GM19239 (cell line): ENCODE measurements around the gene KIAA0232.
A peak's percentile ranks its signal among the peaks of the same experiment; 100 is the strongest.

Experiments used
- DNase-seq: peaks from one replicate; pipeline ENCODE4 v3.0.0; 2011; ENCODE audit warnings: low spot score; ENCODE audit not compliant: insufficient read length
- FAIRE-seq: peaks from 2 replicates; lab custom pipeline; 2011; peaks lifted over from hg19 to GRCh38; lab: Jason Lieb, UNC

KIAA0232 gene

DNA sequence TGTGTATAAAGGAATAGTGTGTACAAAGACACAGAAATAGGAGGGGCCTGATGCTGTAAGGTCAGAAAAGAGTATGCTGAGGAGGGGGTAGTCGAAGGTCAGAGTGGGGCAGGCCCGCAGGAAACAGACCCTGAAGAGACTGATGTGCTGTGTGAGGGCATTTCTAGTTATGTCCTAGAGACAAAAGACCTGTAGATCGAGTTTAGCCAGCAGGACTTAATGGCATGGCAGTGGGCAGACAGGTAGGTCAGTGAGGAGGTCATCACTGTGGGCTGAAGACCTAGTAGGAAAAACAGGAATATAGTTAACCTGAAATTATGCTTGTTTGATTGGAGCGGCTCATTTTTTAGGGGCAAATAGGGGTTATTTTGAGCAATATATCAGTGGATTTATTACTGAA lies 57.1 kb downstream of the KIAA0232 start:
- FAIRE-seq (no peak), DNase-seq (no peak)

DNA sequence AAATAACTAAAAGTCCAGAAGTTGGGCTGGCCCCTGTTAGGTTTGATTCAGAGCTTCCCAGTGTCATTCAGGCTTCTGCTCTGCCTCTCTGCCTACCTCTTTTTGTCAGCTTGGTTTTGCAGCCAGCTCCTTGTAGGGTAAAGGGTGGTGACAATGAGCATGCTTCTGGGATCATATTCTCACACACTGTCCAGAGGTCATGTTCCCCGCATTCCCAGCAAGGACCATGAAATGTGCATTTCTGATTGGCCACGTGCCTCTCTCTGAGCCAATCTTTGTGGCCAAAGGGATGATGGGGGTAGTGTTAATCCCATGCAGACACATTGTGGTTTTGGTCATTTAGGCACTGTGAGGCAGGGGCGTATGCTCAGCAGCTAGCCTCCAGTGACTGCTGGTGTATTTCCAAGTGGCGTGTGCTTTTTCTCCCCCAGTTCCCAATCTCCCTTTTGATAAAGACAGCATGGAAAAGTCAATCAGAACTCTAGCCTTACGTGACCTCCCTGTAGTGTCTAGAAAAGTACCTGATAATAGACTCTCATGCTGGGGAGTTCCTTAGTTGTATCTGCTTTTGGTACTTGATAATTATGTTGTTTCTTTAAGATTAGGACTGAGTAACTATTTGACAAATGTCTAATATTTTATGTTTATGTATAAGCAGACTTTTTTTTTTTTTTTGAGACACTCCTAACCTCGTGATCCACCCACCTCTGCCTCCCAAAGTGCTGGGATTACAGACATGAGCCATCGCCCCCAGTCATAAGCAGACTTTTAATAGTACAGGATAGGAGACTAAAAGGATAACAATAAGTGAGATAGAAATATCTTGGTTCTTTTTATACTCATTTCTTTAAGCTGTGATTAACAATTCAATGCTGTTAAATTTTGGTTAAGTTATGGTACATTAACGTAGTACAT lies 57.8 kb downstream of the KIAA0232 start:
- DNase-seq (no peak), FAIRE-seq (no peak)

DNA sequence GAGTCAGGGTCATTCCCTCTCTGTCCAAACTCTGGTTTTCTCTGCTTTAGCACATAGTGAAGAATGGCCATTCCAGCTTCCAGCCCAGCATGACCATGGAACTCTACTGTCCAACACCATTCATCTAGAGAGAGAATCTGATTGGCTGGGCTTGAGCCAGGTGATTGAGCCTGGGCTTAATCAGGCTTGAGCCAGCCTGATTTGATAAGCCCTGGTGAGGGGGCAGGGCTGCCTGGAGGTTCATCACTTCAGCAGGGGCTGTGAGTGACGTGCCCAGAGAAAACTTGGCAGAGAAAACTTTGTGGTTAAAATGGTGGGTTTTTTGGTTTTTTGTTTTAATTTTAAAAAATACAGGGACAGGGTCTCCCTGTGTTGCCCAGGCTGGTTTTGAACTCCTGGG lies 62.5 kb downstream of the KIAA0232 start:
- no peak for DNase-seq
- no peak for FAIRE-seq

DNA sequence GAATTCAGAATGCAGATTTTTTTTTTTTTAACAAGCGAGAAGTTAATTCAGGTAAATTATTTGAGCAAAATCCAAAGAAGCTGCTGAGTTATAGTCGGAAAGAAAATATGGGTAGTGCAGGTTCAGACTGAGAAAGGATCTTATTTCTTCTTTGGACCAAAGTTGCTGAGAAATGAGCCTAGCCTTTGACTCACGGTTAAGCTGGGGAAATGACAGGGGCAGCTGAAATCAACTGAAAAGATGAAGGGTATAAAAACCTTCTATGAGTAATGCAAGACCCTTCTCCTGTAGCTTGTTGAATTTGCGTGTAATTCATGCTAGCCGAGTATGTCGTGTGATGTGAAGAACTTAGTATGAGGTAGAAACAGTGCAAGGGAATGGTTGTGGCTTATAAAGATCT lies 63.0 kb downstream of the KIAA0232 start:
- FAIRE-seq (no peak), DNase-seq (no peak)

DNA sequence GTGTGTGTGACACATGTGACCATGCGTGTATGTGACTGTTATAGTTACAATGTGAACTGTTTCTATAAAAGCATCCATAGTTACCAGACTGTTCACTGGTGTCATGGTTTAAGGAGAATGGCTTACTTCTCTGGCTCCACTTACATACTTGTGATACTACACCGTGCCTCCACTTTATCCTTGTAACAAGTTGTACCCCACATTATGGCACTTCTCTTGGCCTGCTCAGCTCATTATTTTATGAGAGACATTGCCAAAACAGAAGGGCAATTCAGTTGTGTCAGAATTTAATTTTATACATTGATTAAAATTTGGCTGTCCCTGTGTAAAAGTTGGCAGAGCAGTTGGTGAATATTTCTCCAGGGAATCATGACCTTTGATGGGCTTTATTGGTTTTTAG lies 64.7 kb downstream of the KIAA0232 start:
- DNase-seq (no peak), FAIRE-seq (no peak)

DNA sequence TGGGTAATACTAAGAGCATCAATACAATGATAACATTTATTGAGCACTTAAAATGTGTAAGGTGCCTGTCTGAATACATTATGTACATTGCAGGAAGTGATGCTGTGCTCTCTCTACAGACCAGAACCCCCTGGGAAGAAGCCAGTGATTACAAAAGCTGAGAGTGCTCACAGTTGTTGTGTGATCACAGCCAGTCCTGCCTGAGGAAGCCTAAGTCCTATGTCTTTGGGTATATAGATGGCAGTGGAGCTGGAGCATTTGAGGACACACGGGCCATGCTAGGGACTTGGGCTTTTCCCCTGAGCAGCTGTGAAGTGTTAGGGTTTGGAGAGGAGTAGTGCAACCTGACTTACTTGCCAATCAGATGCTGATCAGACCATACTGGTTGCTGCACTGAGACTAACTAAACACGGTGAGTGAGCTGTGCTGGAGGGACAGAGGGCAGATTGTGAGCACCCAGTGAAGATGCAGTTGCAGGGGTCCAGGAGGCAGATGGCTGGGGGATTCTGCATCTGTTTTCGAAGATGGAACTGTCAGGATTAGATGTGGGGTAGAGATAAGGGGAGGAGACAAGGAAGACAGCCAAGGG lies 66.3 kb downstream of the KIAA0232 start:
- FAIRE-seq (no peak), DNase-seq (no peak)

DNA sequence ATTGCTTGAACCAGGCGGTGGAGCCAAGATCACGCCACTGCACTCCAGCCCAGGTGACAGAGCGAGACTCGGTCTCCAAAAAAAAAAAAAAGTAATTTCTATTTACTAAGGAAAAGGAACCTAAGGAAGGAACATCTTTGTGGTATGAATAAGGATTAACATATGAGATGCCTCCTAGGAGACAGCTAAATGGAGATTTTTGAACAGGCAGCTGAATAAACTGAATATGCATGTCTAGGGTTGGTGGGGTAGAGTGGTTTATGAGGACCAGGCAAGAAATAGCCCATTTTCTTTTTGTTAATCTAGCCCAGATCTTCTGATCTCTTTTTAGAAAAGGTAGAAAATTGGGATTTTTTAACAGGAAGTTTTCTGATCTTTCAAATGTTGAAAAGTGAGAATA lies 67.2 kb downstream of the KIAA0232 start:
- FAIRE-seq: no peak

DNA sequence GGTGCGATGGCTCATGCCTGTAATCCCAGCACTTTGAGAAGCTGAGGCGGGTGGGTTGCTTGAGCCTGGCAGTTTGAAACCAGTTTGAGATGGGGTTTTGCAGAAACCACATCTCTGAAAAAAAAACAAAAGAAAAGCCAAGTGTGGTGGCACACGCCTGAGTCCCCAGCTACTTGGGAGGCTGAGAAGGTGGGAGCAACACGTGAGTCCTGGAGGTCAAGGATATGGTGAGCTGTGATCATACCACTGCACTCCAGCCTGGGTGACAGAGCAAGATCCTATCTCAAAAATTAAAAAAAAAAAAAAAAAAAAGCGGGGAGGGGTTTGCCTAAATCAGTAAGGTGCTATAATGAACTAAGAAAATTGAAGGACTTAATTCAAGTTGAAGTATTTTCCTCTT lies 68.9 kb downstream of the KIAA0232 start:
- FAIRE-seq: no peak
- DNase-seq: no peak

More for the DNA sequence above, 67.2 kb downstream of the KIAA0232 start:
- DNase-seq: no peak

DNA sequence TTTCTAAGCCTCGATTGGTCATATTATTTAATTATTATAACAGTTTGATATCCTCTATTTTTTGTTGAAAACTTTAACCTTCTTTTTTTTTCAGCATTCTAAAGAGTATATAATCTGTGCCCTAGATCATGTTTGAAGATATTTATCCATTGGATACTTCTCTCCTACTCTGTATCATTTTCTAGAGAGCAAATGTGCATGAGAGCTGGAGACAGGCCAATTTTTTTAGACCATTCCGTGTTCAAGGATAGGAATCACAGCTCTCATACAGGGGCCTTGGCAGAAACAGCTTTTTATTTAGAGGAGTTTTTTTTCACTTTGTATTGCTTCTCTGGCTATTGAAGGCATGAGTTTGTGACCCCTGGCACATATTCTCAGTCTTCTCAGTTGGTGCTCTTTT lies 69.4 kb downstream of the KIAA0232 start:
- FAIRE-seq: no peak

DNA sequence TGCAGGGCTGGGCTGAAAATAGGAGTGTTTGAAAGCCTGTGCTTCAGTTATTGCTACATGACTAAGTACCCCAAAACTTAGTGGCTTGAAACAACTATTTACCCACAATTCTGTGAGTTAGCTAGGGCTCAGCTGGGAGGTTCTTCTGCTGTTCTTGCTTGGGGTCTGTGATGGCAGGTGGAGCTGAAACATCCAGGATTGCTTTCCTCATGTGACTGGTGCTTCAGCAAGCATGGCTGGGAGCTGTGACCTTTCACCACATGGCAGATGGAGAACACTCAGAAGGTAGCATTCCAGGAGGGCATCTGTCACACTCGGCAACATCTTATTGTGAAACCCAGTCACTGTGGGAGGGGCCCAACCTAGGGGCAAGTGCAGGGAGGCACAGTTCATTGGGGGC lies 70.1 kb downstream of the KIAA0232 start:
- DNase-seq: no peak

More for the DNA sequence above, 69.4 kb downstream of the KIAA0232 start:
- no peak for DNase-seq

DNA sequence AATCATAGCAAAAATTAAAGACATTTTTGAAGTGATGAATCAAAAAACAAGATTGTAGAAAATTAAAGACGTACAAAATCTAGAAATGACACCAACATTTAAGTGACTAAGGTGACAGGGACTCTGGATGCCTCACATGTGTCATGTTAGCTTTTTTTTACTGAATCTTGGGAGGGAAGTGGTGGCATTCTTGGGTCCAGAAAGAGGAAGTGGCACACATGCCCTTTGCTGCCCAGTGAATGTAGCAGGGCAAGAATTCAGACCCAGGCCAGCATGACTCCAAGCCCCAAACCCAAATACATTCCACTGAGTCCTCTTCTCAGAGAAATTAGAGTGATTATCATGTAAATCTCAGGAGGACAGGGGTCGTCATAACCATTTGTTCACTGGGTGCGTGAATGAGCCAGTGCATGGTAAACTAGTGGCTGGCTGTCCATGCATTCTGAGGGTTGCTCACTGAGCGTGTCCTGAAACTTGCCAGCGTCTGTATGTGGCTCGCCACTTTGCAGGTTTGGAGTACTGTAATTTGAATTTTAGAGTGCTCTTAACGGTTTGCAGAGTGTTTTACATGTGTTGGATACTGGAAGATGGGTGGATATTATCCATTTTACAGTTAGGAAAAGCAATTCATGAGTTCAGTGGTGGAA lies 71.7 kb downstream of the KIAA0232 start:
- DNase-seq (no peak), FAIRE-seq (peak; percentile 83)

More for the DNA sequence above, 70.1 kb downstream of the KIAA0232 start:
- no peak for FAIRE-seq

DNA sequence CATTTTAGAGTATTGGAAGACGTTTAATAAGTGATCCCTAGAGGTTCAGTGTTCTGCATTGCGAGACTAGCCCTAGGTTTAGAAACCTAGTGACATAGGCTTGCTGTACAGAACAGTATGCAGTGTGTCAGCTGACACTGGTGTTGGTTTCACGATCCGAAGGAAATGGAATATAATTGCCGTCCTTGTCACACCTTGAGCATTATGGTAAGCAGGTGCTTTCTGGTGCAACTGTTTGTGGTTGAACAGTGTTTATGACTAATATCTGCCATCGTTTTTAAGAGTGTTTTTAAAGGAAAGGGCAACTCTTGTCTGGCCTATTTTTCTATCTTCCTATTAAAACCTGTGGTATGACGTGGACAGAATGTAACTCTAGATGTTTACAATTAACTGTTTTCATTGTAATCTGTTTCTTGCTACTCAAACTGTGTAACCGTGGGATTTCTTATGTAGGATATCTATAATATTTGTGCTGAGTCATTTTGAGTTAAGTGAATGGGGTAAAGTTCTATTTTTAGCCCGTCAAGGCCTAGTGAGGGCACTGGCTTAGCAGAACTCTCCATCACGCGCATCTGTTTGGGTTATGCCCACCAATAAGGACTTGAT lies 73.3 kb downstream of the KIAA0232 start:
- DNase-seq: peak; percentile 52
- FAIRE-seq: peak; percentile 98

DNA sequence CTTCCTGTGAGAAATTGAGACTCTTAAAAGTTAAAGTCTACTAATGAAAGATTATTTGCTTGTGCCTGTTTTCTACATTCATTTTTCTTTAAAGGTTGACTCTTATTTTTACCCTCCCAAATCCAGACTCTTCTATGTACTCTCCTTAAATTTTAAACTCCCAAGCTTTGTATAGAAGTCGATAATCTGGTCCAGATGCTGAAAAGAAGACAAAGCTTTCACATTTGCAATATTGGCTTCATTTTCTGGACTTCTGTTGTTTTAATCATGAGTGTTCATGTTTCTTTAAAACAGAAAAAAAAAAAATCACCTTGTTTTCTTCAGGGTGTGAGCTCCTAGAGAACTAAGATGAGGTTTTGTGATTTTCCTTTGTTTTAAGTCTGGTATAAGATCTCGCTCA lies 73.9 kb downstream of the KIAA0232 start:
- DNase-seq: no peak
- no peak for FAIRE-seq

DNA sequence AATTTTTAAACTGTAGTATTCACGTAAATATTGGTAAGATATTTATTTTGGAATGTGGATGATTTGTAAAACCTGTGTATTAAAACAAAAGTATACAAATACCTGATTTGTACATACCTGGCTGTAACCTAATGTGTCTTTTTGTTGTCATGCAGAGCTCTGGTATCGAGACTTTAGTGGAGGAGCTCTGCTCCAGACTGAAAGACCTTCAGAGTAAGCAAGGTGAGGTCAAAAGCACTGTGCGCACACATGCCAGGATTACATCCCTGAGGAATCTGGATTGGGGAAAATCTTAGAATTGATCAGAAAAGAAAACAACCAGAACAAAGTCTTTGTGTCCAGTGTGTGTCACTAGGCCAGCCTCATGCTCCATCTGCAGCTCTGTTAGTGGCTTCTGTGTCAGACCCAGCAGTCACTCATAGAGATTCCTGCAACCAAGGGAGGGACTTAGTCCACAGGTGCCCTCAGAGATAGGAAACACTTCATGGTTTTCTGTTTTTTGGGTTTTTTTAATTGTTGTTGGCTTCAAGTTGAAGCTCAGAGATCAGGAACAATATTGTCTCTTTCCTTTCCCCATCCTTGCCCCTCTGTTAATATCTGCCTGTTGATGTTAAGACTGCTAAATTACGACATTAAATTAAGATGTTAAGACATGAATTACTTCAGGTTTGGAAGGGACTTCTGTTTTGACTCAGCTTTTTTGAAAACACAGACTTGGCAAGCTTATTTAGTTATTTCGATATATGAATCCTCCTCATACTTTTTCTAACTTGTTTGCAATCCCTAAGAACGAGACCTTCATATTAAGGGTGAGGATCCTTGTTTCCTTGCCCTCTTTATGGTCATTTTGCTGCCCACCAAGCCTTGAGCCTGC lies 74.7 kb downstream of the KIAA0232 start:
- no peak for FAIRE-seq
- DNase-seq: no peak

DNA sequence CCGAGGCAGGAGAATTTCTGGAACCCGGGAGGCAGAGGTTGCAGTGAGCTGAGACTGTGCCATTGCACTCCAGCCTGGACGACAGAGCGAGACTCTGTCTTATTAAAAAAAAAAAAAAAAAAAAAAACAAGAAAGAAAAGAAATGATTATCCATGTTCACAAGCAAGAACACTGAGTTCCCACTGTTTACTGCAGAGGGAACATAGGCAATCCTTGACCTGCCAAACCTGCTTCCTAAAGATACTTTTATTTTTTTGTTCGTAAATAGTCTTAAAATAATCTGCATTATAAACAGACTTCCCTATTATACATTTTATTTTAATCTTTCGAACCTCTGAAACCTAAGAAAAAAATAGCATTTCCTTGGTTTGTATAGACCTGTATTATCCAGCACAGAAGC lies 76.5 kb downstream of the KIAA0232 start:
- DNase-seq (no peak), FAIRE-seq (no peak)

DNA sequence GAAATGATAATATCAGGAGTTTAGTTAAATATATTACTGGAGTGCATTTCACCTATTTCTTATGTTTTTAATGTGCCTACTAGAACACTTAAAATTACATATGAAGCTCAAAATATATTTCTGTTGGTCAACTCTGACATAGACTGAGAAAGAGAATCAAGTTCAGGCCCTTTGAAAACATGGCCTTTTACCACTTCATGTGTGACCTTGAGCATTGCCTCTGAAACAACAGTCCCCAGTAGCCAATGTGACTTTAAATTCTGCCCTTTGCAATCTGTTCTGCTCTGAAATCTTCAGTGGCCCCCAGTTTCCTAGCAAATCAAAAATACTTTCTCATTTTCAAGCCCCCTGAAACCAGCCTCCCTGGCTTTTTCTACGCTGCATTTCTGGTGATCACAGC lies 77.0 kb downstream of the KIAA0232 start:
- no peak for FAIRE-seq
- DNase-seq: no peak

DNA sequence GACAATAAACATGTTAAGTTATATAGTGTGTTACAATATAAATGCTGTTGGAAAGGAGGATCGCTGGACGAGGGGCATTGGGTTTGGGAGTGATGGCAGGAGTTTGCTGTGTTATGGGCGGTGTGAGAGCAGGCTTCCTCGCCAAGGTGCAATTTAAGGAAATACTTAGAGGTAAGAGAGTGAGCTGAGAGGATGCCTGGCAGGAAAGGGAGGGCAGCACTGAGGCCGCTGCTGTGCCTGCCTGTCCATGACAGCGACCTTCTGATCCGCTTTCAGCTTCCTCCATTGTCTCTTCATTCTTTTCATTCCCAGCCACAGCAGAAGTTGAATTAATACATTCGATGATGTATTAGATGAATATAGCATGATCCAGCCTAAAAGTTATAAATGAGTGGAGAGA lies 85.9 kb downstream of the KIAA0232 start:
- DNase-seq (no peak), FAIRE-seq (no peak)

DNA sequence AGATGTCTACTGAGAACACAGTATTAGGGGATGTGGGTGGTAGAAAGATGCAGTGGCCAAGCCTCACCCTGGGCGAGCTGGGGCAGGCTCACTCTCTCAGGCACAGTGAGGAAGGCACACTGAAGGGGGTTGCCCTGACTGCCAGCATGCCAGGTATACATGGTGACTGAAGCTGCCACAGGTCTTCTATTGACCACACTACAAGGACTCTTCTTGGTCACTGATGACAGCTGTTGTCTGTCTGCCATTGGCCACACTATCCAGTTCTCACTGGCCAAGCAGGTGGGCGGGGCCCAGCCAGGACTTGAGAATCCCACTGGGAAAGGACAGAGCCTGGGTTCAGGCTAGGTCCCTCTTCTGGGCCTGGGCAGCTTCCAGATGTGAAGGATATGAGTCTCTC lies 87.4 kb downstream of the KIAA0232 start:
- no peak for FAIRE-seq
- DNase-seq: no peak

DNA sequence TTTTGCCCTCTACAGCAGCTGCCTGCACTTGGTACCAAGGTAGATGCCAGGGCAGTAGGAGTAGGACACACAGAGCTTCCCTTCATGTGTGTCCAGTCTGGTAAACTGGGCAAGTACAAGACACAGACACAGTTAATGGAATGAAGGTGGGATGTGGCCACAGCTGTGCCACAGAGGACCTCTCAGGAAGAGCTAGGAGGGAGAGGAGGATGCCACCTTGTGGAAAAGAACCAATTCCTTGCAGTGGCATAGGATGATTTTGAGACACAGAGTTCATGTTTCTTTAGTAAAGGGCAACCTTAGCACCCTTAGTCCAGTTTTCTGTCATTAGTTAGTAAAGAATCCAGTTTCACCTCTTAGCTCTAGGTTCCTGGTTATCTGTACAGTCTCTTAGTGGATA lies 90.8 kb downstream of the KIAA0232 start:
- FAIRE-seq (peak; percentile 59), DNase-seq (no peak)
